ENCODE measurements around the gene YJEFN3. TPM values are rescaled to one million over a fixed set of nuclear protein-coding genes. Genes with fewer than 3 reads are reported as not detected.

YJEFN3 gene
- total and polyA plus RNA-seq, 4 donors = 0.19 to 0.88 (median 0.63) TPM

DNA sequence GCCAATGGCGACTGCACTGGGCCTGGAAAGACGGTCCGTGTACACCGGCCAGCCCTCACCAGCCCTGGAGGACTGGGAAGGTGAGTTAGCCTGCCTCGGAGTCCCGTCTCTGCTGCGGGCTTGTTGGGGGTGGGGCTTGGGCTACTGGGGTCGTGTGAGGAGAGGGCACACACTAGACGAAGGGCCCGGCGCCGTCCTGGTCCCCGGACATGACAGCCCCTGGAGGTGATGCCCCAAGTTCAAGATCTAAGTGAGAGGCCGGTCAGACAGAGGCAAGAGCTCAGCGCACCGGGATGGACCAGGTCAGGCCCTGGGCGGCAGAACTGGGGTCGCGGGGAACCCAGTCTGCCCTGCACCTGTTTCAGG is 11.0 kb downstream of the YJEFN3 start:
- no peak overlapping the region for H3K27ac ChIP-seq (ENCODE audit: low read depth in 1 of 2, low read length in 2 of 2)
- no peak overlapping the region for H3K4me3 ChIP-seq (ENCODE audit: low read depth in 1 of 3, low read length in 3 of 3)
- peaks cover 0 to 3% (median 0%) of the 10 kb centered on the region in 4 donors for H3K9me3 ChIP-seq (ENCODE audit: control insufficient read depth in 4 of 4, low read length in 3 of 4)
- no peak overlapping the region for H3K9ac ChIP-seq (ENCODE audit: low read depth in 1 of 2, low read length in 2 of 2)
- 29% methylated on average over 19 of the region's 19 CpGs for WGBS
- peaks cover 0 to 9% (median 6%) of the 10 kb centered on the region in 4 donors for H3K4me1 ChIP-seq (ENCODE audit: control insufficient read depth in 4 of 4, insufficient read depth in 4 of 4, low read length in 3 of 4)
- peaks cover 0 to 8% (median 2%) of the 10 kb centered on the region in 4 donors for H3K27me3 ChIP-seq (ENCODE audit: control insufficient read depth in 4 of 4, insufficient read depth in 4 of 4, low read length in 3 of 4)
- TF ChIP-seq SP1 (IDR thresholded peaks at IDR 0.05) (no peak), FOXA1 (IDR thresholded peaks at IDR 0.05) (no peak), HNF4G (IDR thresholded peaks at IDR 0.05) (no peak)
- TF ChIP-seq, protein P1, sequence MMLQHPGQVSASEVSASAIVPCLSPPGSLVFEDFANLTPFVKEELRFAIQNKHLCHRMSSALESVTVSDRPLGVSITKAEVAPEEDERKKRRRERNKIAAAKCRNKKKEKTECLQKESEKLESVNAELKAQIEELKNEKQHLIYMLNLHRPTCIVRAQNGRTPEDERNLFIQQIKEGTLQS (IDR thresholded peaks at IDR 0.05) = no peak
- TF ChIP-seq, protein P2, sequence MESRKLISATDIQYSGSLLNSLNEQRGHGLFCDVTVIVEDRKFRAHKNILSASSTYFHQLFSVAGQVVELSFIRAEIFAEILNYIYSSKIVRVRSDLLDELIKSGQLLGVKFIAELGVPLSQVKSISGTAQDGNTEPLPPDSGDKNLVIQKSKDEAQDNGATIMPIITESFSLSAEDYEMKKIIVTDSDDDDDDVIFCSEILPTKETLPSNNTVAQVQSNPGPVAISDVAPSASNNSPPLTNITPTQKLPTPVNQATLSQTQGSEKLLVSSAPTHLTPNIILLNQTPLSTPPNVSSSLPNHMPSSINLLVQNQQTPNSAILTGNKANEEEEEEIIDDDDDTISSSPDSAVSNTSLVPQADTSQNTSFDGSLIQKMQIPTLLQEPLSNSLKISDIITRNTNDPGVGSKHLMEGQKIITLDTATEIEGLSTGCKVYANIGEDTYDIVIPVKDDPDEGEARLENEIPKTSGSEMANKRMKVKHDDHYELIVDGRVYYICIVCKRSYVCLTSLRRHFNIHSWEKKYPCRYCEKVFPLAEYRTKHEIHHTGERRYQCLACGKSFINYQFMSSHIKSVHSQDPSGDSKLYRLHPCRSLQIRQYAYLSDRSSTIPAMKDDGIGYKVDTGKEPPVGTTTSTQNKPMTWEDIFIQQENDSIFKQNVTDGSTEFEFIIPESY (IDR thresholded peaks at IDR 0.05) = no peak
- no peaks in the 10 kb centered on the region for H3K36me3 ChIP-seq (ENCODE audit: control insufficient read depth in 4 of 4, insufficient read depth in 3 of 4, low read depth in 1 of 4, low read length in 3 of 4)
- DNase-seq (ENCODE audit: low spot score) = no peak

DNA sequence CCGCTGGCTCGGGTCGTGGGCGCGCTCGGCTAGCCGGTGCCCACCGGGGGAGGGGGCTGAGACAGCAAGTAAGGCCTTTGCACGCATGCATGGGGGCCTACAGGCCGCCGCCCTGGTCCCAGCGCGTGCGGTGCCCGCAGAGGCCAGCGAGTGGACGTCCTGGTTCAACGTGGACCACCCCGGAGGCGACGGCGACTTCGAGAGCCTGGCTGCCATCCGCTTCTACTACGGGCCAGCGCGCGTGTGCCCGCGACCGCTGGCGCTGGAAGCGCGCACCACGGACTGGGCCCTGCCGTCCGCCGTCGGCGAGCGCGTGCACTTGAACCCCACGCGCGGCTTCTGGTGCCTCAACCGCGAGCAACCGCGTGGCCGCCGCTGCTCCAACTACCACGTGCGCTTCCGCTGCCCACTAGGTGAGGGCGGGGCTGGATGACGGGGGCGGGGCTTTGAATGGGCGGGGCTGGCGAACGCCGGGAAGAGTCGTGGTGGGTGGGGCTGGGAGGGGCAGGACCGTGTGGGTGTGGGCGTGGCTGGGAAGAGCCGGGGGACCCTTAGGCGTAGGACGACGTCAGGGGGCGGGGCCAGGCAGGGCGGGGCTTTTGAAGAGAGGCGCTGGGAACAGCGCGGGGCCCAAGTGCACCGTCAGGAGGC is 11.5 kb downstream of the YJEFN3 start:
- Histone ChIP-seq H3K27me3 (ENCODE audit: control insufficient read depth in 4 of 4, insufficient read depth in 4 of 4, low read length in 3 of 4) (peaks cover 0 to 8% (median 2%) of the 10 kb centered on the region in 4 donors), H3K4me3 (ENCODE audit: low read depth in 1 of 3, low read length in 3 of 3) (peak overlapping the region in 1 of 3 donors; percentile 8), H3K36me3 (ENCODE audit: control insufficient read depth in 4 of 4, insufficient read depth in 3 of 4, low read depth in 1 of 4, low read length in 3 of 4) (no peaks in the 10 kb centered on the region), H3K9ac (ENCODE audit: low read depth in 1 of 2, low read length in 2 of 2) (no peak overlapping the region), H3K9me3 (ENCODE audit: control insufficient read depth in 4 of 4, low read length in 3 of 4) (peaks cover 0 to 3% (median 0%) of the 10 kb centered on the region in 4 donors), H3K27ac (ENCODE audit: low read depth in 1 of 2, low read length in 2 of 2) (no peak overlapping the region), H3K4me1 (ENCODE audit: control insufficient read depth in 4 of 4, insufficient read depth in 4 of 4, low read length in 3 of 4) (peaks cover 0 to 9% (median 6%) of the 10 kb centered on the region in 4 donors)
- no peak for TF ChIP-seq EGR1 (IDR thresholded peaks at IDR 0.05; ENCODE audit: low read depth in 2 of 2)
- DNase-seq (ENCODE audit: low spot score) = peak; percentile 95
- WGBS = 14% methylated on average over 74 of the region's 74 CpGs

DNA sequence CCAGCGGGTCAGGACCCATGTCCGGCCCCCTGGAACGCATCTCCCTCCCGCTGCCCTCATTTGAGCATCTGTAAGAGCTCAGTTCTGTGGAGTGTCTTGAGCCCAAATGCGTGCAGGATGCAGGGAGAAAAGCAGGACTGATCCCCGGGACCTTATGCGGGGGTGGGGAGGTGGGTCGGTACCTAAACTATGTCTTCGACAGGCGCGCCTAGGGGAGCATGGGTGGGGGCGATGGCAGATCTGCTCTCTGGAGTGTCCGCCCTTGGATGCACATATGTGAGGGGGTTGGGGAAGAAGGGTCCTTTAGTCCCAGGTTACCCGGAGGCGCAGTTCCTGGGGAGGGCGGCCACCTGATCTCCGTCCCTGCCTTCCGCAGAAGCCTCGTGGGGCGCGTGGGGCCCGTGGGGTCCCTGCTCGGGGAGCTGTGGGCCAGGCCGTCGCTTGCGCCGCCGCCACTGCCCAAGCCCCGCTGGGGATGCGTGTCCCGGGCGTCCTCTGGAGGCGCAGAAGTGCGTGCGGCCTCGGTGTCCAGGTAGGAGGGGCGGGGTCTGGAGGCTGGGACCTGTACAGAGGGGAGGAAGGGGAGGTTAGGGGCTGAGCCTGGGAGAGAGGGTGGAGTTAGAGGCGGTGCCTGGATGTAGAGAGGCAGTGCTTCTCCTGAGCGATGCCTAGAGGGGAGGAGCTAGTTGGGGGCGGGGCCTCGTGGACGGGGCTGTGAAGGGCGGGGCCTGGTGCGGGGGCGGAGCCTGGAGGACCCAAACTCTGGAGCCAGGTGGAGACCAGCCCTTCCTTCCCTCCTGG is 12.2 kb downstream of the YJEFN3 start:
- Histone ChIP-seq H3K9ac (ENCODE audit: low read depth in 1 of 2, low read length in 2 of 2) (no peak overlapping the region), H3K4me3 (ENCODE audit: low read depth in 1 of 3, low read length in 3 of 3) (peak overlapping the region in 1 of 3 donors; percentile 8), H3K36me3 (ENCODE audit: control insufficient read depth in 4 of 4, insufficient read depth in 3 of 4, low read depth in 1 of 4, low read length in 3 of 4) (no peaks in the 10 kb centered on the region), H3K9me3 (ENCODE audit: control insufficient read depth in 4 of 4, low read length in 3 of 4) (peaks cover 0 to 3% (median 0%) of the 10 kb centered on the region in 4 donors), H3K27ac (ENCODE audit: low read depth in 1 of 2, low read length in 2 of 2) (no peak overlapping the region), H3K4me1 (ENCODE audit: control insufficient read depth in 4 of 4, insufficient read depth in 4 of 4, low read length in 3 of 4) (peaks cover 0 to 9% (median 6%) of the 10 kb centered on the region in 4 donors), H3K27me3 (ENCODE audit: control insufficient read depth in 4 of 4, insufficient read depth in 4 of 4, low read length in 3 of 4) (peaks cover 0 to 8% (median 2%) of the 10 kb centered on the region in 4 donors)
- WGBS = 7% methylated on average over 45 of the region's 45 CpGs
- TF ChIP-seq GABPA (IDR thresholded peaks at IDR 0.05 in 1 of 2, conservative IDR thresholded peaks at IDR 0.05 in 1 of 2) = no peak
- TF ChIP-seq SP1 (IDR thresholded peaks at IDR 0.05) = no peak
- TF ChIP-seq, protein P2 (IDR thresholded peaks at IDR 0.05) = no peak
- TF ChIP-seq RXRA (IDR thresholded peaks at IDR 0.05) = no peak
- TF ChIP-seq HNF4G (IDR thresholded peaks at IDR 0.05) = no peak
- no peak for TF ChIP-seq RAD21 (IDR thresholded peaks at IDR 0.05)
- no peak for TF ChIP-seq HNF4A (conservative IDR thresholded peaks at IDR 0.05)
- no peak for TF ChIP-seq FOXA2 (IDR thresholded peaks at IDR 0.05)
- TF ChIP-seq, protein P3, sequence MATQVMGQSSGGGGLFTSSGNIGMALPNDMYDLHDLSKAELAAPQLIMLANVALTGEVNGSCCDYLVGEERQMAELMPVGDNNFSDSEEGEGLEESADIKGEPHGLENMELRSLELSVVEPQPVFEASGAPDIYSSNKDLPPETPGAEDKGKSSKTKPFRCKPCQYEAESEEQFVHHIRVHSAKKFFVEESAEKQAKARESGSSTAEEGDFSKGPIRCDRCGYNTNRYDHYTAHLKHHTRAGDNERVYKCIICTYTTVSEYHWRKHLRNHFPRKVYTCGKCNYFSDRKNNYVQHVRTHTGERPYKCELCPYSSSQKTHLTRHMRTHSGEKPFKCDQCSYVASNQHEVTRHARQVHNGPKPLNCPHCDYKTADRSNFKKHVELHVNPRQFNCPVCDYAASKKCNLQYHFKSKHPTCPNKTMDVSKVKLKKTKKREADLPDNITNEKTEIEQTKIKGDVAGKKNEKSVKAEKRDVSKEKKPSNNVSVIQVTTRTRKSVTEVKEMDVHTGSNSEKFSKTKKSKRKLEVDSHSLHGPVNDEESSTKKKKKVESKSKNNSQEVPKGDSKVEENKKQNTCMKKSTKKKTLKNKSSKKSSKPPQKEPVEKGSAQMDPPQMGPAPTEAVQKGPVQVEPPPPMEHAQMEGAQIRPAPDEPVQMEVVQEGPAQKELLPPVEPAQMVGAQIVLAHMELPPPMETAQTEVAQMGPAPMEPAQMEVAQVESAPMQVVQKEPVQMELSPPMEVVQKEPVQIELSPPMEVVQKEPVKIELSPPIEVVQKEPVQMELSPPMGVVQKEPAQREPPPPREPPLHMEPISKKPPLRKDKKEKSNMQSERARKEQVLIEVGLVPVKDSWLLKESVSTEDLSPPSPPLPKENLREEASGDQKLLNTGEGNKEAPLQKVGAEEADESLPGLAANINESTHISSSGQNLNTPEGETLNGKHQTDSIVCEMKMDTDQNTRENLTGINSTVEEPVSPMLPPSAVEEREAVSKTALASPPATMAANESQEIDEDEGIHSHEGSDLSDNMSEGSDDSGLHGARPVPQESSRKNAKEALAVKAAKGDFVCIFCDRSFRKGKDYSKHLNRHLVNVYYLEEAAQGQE (IDR thresholded peaks at IDR 0.05) = no peak
- no peak for TF ChIP-seq EGR1 (IDR thresholded peaks at IDR 0.05; ENCODE audit: low read depth in 2 of 2)
- no peak for TF ChIP-seq NR2F2 (IDR thresholded peaks at IDR 0.05)
- TF ChIP-seq TAF1 (conservative IDR thresholded peaks at IDR 0.05) = no peak
- TF ChIP-seq YY1 (IDR thresholded peaks at IDR 0.05) = no peak
- peak; percentile 72 for DNase-seq (ENCODE audit: low spot score)
